ENCODE results near the gene SETD1B.
"Not testable (repeated sequence)": the region's sequence is repeated elsewhere in the genome, so short reads cannot be mapped to it uniquely, and the experiment has no call there.

The SETD1B gene

GRCh38 chr12:121857322-121858246 is 53.8 kb downstream of the SETD1B start:
- DNase-seq (ENCODE audit: low read depth), result no peak

- no peak for DNase-seq (ENCODE audit: low read depth)
Observed at GRCh38 chr12:121858318-121858661, 54.5 kb downstream of the SETD1B start.

- no peak for DNase-seq (ENCODE audit: low read depth)
Observed at GRCh38 chr12:121858662-121859572, 55.1 kb downstream of the SETD1B start, which contains the start of gene HPD. Gene HPD, minus strand, starts transcription at chr12:121858859. Its CDS starts 36 bp downstream, at chr12:121858823.

GRCh38 chr12:121860257-121860656 is 56.4 kb downstream of the SETD1B start:
- DNase-seq (ENCODE audit: low read depth), result no peak

GRCh38 chr12:121860699-121861098 is 56.9 kb downstream of the SETD1B start:
- DNase-seq (ENCODE audit: low read depth), result not testable (repeated sequence)

GRCh38 chr12:121861636-121862254 is 57.9 kb downstream of the SETD1B start:
- no peak for DNase-seq (ENCODE audit: low read depth)

GRCh38 chr12:121866331-121866730 is 62.5 kb downstream of the SETD1B start:
- DNase-seq (ENCODE audit: low read depth), result no peak

GRCh38 chr12:121869229-121869628 is 65.4 kb downstream of the SETD1B start:
- DNase-seq (ENCODE audit: low read depth), result not testable (repeated sequence)

- no peak for DNase-seq (ENCODE audit: low read depth)
Observed at GRCh38 chr12:121871467-121871866, 67.7 kb downstream of the SETD1B start.

GRCh38 chr12:121872546-121873215 is 68.9 kb downstream of the SETD1B start:
- no peak for DNase-seq (ENCODE audit: low read depth)

GRCh38 chr12:121873216-121873569 is 69.4 kb downstream of the SETD1B start:
- DNase-seq (ENCODE audit: low read depth), result no peak

GRCh38 chr12:121874071-121874470 is 70.3 kb downstream of the SETD1B start:
- DNase-seq (ENCODE audit: low read depth), result no peak

GRCh38 chr12:121875582-121875981 is 71.8 kb downstream of the SETD1B start:
- DNase-seq (ENCODE audit: low read depth), result no peak

GRCh38 chr12:121876080-121876447 is 72.3 kb downstream of the SETD1B start:
- not testable (repeated sequence) for DNase-seq (ENCODE audit: low read depth)

Measured in stimulated activated CD8-positive, alpha-beta memory T cell treated with anti-CD3 and anti-CD28 coated beads, Interleukin-4, amount 100 ng/mL, for 24 hours (primary cell).